ENCODE data around the gene TAGLN2.

Gene TAGLN2

DNA sequence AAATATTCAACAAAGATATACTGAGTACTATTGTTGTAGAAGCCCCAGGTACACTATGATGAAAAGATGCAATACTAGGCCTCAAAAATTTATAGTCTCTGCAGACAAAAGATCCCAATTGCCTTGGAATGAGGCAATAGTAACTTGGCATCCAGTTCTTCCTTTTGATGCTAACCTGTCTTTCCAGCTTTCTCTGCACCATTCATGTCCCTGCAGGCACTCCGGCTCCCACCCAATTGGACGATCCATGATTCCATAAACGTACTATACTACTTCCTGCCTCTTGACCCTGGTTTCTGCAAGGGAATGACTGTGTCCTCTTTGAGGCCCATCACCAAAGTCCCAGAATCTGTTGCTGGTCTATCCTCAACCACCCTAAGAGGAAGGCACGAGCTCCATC lies 8.0 kb upstream of the TAGLN2 start:
- Histone ChIP-seq H3K4me1 (ENCODE audit: insufficient read depth, poor library complexity, severe bottlenecking) (peaks cover 14% of the 10 kb centered on the region), H3K36me3 (ENCODE audit: low read depth) (0 out of 2 replicates have a peak, but pooled peaks cover 4% of the 10 kb centered on the region), H3K27me3 (ENCODE audit: insufficient read depth, poor library complexity, severe bottlenecking) (no peaks in the 10 kb centered on the region), H3K9me3 (ENCODE audit: severe bottlenecking) (no peaks in the 10 kb centered on the region), H3K4me3 (ENCODE audit: severe bottlenecking) (no peak overlapping the region), H3K27ac (ENCODE audit: poor library complexity, severe bottlenecking) (peak overlapping the region; percentile 46)
- ATAC-seq (ENCODE audit: low read depth), result peak; percentile 47
- TF ChIP-seq, protein P1, sequence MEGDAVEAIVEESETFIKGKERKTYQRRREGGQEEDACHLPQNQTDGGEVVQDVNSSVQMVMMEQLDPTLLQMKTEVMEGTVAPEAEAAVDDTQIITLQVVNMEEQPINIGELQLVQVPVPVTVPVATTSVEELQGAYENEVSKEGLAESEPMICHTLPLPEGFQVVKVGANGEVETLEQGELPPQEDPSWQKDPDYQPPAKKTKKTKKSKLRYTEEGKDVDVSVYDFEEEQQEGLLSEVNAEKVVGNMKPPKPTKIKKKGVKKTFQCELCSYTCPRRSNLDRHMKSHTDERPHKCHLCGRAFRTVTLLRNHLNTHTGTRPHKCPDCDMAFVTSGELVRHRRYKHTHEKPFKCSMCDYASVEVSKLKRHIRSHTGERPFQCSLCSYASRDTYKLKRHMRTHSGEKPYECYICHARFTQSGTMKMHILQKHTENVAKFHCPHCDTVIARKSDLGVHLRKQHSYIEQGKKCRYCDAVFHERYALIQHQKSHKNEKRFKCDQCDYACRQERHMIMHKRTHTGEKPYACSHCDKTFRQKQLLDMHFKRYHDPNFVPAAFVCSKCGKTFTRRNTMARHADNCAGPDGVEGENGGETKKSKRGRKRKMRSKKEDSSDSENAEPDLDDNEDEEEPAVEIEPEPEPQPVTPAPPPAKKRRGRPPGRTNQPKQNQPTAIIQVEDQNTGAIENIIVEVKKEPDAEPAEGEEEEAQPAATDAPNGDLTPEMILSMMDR (IDR thresholded peaks at IDR 0.05; ENCODE audit: poor library complexity, severe bottlenecking), result no peak
- DNase-seq (ENCODE audit: low spot score), result no peak

DNA sequence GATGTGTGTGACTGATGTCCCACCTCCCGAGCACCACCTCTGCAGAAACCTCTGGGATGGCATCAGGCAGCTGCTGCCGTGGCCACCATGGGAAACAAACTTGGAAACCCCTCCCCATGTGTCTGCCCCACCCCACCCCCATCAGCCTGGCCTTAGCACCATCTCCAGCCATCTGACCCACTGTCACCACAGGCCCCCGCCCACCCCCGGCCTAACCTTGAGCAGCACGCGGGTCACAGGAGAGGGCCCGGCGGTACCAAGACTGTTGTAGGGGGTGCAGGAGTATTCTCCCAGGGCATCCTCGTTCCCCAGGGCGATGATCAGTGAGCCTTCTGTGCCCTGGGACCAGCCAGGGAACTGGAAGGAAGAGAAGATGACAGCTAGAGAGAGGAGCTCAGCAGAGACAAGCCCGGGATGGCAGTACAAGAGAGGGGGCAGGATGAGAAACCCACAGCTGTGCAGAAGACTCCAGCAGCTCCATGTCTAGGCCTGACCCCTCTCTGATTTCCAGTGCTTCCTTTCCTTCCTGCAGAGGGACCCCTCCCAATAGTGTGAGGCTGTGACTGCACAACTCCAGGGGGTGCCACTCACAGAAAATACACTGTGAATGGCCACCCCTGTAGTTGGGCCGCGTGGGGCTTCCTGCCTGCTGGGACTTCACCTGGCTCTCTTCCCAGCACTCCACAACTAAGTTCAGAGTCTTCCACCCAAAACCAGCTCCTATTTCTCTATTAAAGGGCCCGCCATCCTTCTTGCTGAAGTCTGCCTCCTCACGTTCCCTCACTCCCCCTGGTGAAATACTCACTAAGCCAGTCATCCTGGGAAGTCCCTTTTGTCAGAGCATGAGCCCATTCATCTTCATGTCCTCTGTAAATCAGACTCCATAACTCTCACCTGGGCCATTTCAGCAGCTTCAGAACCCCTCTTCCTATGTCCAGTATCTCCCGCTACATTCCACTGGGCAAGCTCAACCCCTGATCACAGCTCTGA lies 7.3 kb upstream of the TAGLN2 start:
- no peak overlapping the region for H3K4me3 ChIP-seq (ENCODE audit: severe bottlenecking)
- TF ChIP-seq, protein P1 (IDR thresholded peaks at IDR 0.05; ENCODE audit: poor library complexity, severe bottlenecking), result no peak
- H3K9me3 ChIP-seq (ENCODE audit: severe bottlenecking), result no peaks in the 10 kb centered on the region
- peaks cover 13% of the 10 kb centered on the region for H3K4me1 ChIP-seq (ENCODE audit: insufficient read depth, poor library complexity, severe bottlenecking)
- 0 out of 2 replicates have a peak, but pooled peaks cover 4% of the 10 kb centered on the region for H3K36me3 ChIP-seq (ENCODE audit: low read depth)
- DNase-seq (ENCODE audit: low spot score), result no peak
- H3K27ac ChIP-seq (ENCODE audit: poor library complexity, severe bottlenecking), result peak overlapping the region; percentile 46
- peak; percentile 9; the same call in 2 of the 3 replicates for ATAC-seq (ENCODE audit: low read depth)
- H3K27me3 ChIP-seq (ENCODE audit: insufficient read depth, poor library complexity, severe bottlenecking), result no peaks in the 10 kb centered on the region

DNA sequence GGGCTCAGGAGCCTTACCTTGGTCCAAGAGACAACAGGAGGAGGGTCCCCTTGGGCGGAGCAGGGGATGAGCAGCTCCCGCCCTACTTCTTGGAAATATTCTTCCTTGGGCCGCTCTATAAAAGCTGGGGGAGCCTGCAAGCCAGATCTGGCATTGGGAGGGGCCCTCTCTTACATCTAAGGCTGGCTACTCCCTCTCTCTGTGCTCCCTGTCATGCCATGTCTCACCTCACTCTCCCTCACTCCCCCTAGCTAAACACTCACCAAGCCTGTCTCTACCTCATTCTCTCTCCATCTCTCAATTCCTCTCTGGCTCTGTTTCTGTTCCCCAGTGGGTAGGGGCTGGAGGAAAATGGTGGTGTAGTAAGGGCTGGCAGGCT lies 6.5 kb upstream of the TAGLN2 start:
- Histone ChIP-seq H3K4me3 (ENCODE audit: severe bottlenecking) (no peak overlapping the region), H3K4me1 (ENCODE audit: insufficient read depth, poor library complexity, severe bottlenecking) (peaks cover 11% of the 10 kb centered on the region), H3K9me3 (ENCODE audit: severe bottlenecking) (no peaks in the 10 kb centered on the region), H3K27me3 (ENCODE audit: insufficient read depth, poor library complexity, severe bottlenecking) (no peaks in the 10 kb centered on the region), H3K36me3 (ENCODE audit: low read depth) (0 out of 2 replicates have a peak, but pooled peaks cover 4% of the 10 kb centered on the region), H3K27ac (ENCODE audit: poor library complexity, severe bottlenecking) (no peak overlapping the region)
- ATAC-seq (ENCODE audit: low read depth) (no peak), DNase-seq (ENCODE audit: low spot score) (no peak)
- TF ChIP-seq, protein P1 (IDR thresholded peaks at IDR 0.05; ENCODE audit: poor library complexity, severe bottlenecking), result no peak

DNA sequence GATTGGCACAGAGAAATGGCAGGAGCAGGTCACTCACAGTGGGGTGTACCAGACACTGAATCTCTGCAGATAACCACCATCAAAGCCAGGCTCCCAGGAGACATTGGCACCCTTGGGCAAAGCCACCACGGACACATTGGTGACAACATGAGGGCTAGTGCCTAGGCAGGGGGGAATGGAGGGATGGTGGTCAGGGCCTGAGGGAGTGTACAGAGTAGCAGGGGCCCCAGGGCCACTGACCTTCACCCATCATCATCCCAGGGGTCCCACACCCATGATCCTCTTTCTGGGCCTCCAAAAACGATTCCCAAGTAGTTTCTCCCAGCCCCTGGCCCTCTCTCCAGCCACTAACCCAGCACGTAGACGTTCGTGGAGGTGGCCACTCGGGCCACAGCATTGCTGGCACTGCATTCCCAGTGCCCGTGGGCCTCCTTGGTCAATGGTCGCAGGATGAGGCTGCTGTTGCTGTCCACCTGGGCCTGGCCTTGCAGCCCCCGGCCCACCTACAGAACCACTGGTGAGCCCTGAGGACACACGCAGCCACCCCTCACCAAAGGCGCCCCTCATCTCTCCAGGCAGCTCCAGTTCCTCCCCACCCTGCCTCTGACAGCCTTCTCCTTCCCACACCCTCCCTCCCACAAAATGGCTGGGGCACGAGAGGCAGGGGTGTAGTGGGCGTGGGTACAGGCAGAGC lies 5.9 kb upstream of the TAGLN2 start:
- H3K27ac ChIP-seq (ENCODE audit: poor library complexity, severe bottlenecking), result no peak overlapping the region
- peaks cover 11% of the 10 kb centered on the region for H3K4me1 ChIP-seq (ENCODE audit: insufficient read depth, poor library complexity, severe bottlenecking)
- no peak overlapping the region for H3K4me3 ChIP-seq (ENCODE audit: severe bottlenecking)
- ATAC-seq (ENCODE audit: low read depth), result no peak
- DNase-seq (ENCODE audit: low spot score), result no peak
- TF ChIP-seq, protein P1 (IDR thresholded peaks at IDR 0.05; ENCODE audit: poor library complexity, severe bottlenecking), result no peak
- H3K27me3 ChIP-seq (ENCODE audit: insufficient read depth, poor library complexity, severe bottlenecking), result no peaks in the 10 kb centered on the region
- H3K9me3 ChIP-seq (ENCODE audit: severe bottlenecking), result no peaks in the 10 kb centered on the region
- H3K36me3 ChIP-seq (ENCODE audit: low read depth), result 0 out of 2 replicates have a peak, but pooled peaks cover 4% of the 10 kb centered on the region

Measured in RWPE2 (cell line).